Glutamatergic neuron (in vitro differentiated cells): ENCODE results near the gene CCDC157. TPM values are rescaled to one million over a fixed set of nuclear protein-coding genes. Genes with fewer than 3 reads are reported as not detected.

Experiments
- DNase-seq: peaks from one replicate; pipeline ENCODE4 v3.0.0; 2022
- H3K27ac Mint-ChIP-seq: one replicate; pipeline ENCODE4 v1.8.0; 2020; ENCODE audit warnings: mild to moderate bottlenecking, mixed read lengths, inconsistent platforms; ENCODE audit not compliant: unreplicated experiment
- H3K27me3 Mint-ChIP-seq: one replicate; pipeline ENCODE4 v1.8.0; 2020; ENCODE audit warnings: mild to moderate bottlenecking, moderate library complexity, mixed read lengths, inconsistent platforms; ENCODE audit not compliant: unreplicated experiment
- H3K36me3 Mint-ChIP-seq: one replicate; pipeline ENCODE4 v1.8.0; 2020; ENCODE audit warnings: mild to moderate bottlenecking, mixed read lengths, inconsistent platforms; ENCODE audit not compliant: unreplicated experiment
- H3K4me1 Mint-ChIP-seq: one replicate; pipeline ENCODE4 v1.8.0; 2020; ENCODE audit warnings: mild to moderate bottlenecking, low read depth, mixed read lengths, inconsistent platforms; ENCODE audit not compliant: unreplicated experiment
- H3K4me3 Mint-ChIP-seq: one replicate; pipeline ENCODE4 v1.8.0; 2020; ENCODE audit warnings: mild to moderate bottlenecking, mixed read lengths, inconsistent platforms; ENCODE audit not compliant: unreplicated experiment
- H3K9me3 Mint-ChIP-seq: one replicate; pipeline ENCODE4 v1.8.0; 2020; ENCODE audit warnings: mild to moderate bottlenecking, moderate library complexity, mixed read lengths, inconsistent platforms; ENCODE audit not compliant: unreplicated experiment
- total RNA-seq: library from RNA; stranded (reverse); fragmentation: NEBNext Ultra II Directional; extraction: Animal tissue kit (Norgen Biotek cat#: 25700); gene quantifications from one replicate; pipeline ENCODE4 v1.2.1, GENCODE V29; 2021; ENCODE audit not compliant: unreplicated experiment
- TF ChIP-seq, protein P1 (sequence below): fragments of 200-600 bp; sonication (generic); IDR thresholded peaks from one replicate; pipeline ENCODE4 v1.5.0; 2021; ENCODE audit not compliant: partially characterized antibody, unreplicated experiment

Gene CCDC157
- total RNA-seq, 1 donor from 2014 or later, result 6.2 TPM

- Mint-ChIP-seq H3K4me3 (no peak overlapping the region), H3K27ac (no peak overlapping the region)
Observed at GRCh38 chr22:30390974-30391691, 34.3 kb downstream of the CCDC157 start.

GRCh38 chr22:30392661-30393321, 36.0 kb downstream of the CCDC157 start:
- TF ChIP-seq, protein P1, sequence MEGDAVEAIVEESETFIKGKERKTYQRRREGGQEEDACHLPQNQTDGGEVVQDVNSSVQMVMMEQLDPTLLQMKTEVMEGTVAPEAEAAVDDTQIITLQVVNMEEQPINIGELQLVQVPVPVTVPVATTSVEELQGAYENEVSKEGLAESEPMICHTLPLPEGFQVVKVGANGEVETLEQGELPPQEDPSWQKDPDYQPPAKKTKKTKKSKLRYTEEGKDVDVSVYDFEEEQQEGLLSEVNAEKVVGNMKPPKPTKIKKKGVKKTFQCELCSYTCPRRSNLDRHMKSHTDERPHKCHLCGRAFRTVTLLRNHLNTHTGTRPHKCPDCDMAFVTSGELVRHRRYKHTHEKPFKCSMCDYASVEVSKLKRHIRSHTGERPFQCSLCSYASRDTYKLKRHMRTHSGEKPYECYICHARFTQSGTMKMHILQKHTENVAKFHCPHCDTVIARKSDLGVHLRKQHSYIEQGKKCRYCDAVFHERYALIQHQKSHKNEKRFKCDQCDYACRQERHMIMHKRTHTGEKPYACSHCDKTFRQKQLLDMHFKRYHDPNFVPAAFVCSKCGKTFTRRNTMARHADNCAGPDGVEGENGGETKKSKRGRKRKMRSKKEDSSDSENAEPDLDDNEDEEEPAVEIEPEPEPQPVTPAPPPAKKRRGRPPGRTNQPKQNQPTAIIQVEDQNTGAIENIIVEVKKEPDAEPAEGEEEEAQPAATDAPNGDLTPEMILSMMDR, result no peak
- no peak overlapping the region for H3K4me3 Mint-ChIP-seq
- no peak overlapping the region for H3K27ac Mint-ChIP-seq
- no peak for DNase-seq
- peaks cover 6% of the 10 kb centered on the region for H3K36me3 Mint-ChIP-seq
- H3K9me3 Mint-ChIP-seq, result peaks cover 8% of the 10 kb centered on the region
- peaks cover 13% of the 10 kb centered on the region for H3K27me3 Mint-ChIP-seq
- H3K4me1 Mint-ChIP-seq, result no peaks in the 10 kb centered on the region

More at GRCh38 chr22:30390974-30391691, 34.3 kb downstream of the CCDC157 start:
- peaks cover 7% of the 10 kb centered on the region for H3K9me3 Mint-ChIP-seq
- peaks cover 4% of the 10 kb centered on the region for H3K4me1 Mint-ChIP-seq
- TF ChIP-seq, protein P1, result peak; percentile 36
- DNase-seq, result no peak
- peaks cover 6% of the 10 kb centered on the region for H3K36me3 Mint-ChIP-seq
- peaks cover 8% of the 10 kb centered on the region for H3K27me3 Mint-ChIP-seq

GRCh38 chr22:30393322-30393680, 36.5 kb downstream of the CCDC157 start:
- Mint-ChIP-seq H3K27me3 (peaks cover 18% of the 10 kb centered on the region), H3K4me3 (no peak overlapping the region), H3K36me3 (peaks cover 6% of the 10 kb centered on the region), H3K27ac (no peak overlapping the region), H3K9me3 (peaks cover 8% of the 10 kb centered on the region), H3K4me1 (no peaks in the 10 kb centered on the region)
- TF ChIP-seq, protein P1, result no peak
- DNase-seq, result no peak

DNA sequence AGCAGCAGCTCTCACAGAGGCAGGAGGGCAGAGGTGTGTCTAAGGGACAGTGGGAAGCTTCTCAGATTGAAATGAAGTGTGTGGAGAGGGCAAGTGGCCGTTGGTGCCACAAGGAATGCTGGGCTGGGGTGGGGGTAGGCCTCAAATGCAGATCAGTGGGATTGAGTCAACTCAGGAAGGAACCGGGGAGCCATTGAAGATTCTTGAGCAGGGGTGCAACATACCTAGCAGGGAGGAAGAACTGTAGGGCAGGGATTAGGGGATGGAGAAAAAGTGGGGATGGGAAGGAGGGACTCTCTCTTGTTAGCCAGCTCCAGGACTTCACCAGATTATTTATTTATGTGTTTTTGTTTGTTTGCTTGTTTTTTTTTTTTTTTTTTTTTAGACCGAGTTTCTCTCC, 37.1 kb downstream of the CCDC157 start:
- TF ChIP-seq, protein P1, result no peak
- Mint-ChIP-seq H3K4me1 (no peaks in the 10 kb centered on the region), H3K4me3 (no peak overlapping the region), H3K27ac (no peak overlapping the region), H3K36me3 (peaks cover 6% of the 10 kb centered on the region), H3K27me3 (peaks cover 20% of the 10 kb centered on the region), H3K9me3 (peaks cover 8% of the 10 kb centered on the region)
- no peak for DNase-seq

- no peaks in the 10 kb centered on the region for H3K4me1 Mint-ChIP-seq
- H3K27me3 Mint-ChIP-seq, result peaks cover 15% of the 10 kb centered on the region
- peaks cover 1% of the 10 kb centered on the region for H3K9me3 Mint-ChIP-seq
- no peak within 1 kb of the TSS for H3K27ac Mint-ChIP-seq
- DNase-seq, result peak; percentile 53
- TF ChIP-seq, protein P1, result no peak
- H3K36me3 Mint-ChIP-seq, result no peaks in the 10 kb centered on the region
- peak within 1 kb of the TSS; percentile 84 for H3K4me3 Mint-ChIP-seq
Observed at GRCh38 chr22:30396871-30397655, 40.3 kb downstream of the CCDC157 start, which contains the start of gene SEC14L2. TSS of gene SEC14L2 (plus strand) at chr22:30397018. CDS start at chr22:30397117, 99 bp downstream.
